Measurements from ENCODE around the gene U2AF2.

GRCh38 chr19:55667511-55667910 lies 12.7 kb downstream of the U2AF2 start:
- TF ChIP-seq MAZ (IDR thresholded peaks at IDR 0.05; ENCODE audit: borderline replicate concordance, low read depth, low read length), result no peak
- TF ChIP-seq CTCF (conservative IDR thresholded peaks at IDR 0.05; ENCODE audit: low read depth, low read length), result no peak
